ENCODE data around the gene GPC3.

Gene GPC3

DNA sequence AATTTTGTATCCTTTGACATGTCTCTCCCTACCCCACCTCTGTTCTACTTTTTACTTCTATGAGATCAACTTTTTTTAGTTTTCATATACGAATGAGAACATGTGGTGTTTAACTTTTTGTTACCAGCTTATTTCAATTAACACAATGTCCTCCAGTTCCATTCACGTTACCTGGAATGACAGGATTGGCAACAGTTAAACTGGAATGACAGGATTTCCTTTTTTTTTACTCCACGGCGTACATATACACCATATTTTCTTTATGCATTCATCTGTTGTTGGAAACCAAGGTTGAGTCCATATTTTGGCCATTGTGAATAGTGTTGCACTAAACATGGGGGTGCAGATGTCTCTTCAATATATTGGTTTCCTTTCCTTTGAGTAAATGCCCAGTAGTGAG lies 398.3 kb downstream of the GPC3 start:
- Histone ChIP-seq H3K36me3 (ENCODE audit: insufficient read depth, low read length) (no peaks in the 10 kb centered on the region), H3K4me3 (ENCODE audit: low read depth, low read length, poor library complexity, severe bottlenecking) (no peak overlapping the region), H2AFZ (ENCODE audit: low read length) (no peak overlapping the region), H3K79me2 (ENCODE audit: insufficient read depth, low read length) (no peaks in the 10 kb centered on the region), H3K27ac (ENCODE audit: low read depth, low read length, poor library complexity, severe bottlenecking) (no peak overlapping the region), H4K20me1 (ENCODE audit: insufficient read depth, low read length) (no peaks in the 10 kb centered on the region), H3K27me3 (ENCODE audit: insufficient read depth, low read length) (no peaks in the 10 kb centered on the region), H3K9me3 (ENCODE audit: low read length) (no peaks in the 10 kb centered on the region), H3F3A (ENCODE audit: insufficient read depth, low read length) (no peaks in the 10 kb centered on the region), H3K4me1 (ENCODE audit: insufficient read depth, low read length, severe bottlenecking) (no peaks in the 10 kb centered on the region), H3K4me2 (ENCODE audit: low read length) (no peak overlapping the region), H3K9me2 (ENCODE audit: low read depth, low read length) (no peaks in the 10 kb centered on the region), H3K9ac (ENCODE audit: low read length) (no peak overlapping the region)
- TF ChIP-seq EZH2 (IDR thresholded peaks at IDR 0.05; ENCODE audit: borderline replicate concordance, low read length) (no peak), CTCF (IDR thresholded peaks at IDR 0.05; ENCODE audit: low read length) (no peak)

DNA sequence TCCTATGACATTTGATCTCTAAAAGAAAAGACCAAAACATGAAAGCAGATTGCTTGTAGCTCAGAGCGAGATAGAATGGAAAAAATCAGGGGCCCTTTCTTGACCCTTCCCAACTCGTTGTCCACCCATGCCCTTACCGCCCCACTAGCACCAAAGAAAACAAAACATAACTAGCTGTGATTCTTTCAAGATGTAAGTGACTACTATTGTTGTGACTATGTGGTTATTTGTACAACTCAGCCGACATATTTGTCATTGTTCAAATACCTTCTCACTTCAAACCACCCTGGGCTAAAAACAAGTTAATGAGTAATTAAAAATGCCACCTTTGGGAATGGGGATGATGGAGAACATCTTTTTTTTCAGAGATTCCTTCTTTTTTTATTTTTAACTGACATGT lies 399.0 kb downstream of the GPC3 start:
- Histone ChIP-seq H2AFZ (ENCODE audit: low read length) (no peak overlapping the region), H3K9me3 (ENCODE audit: low read length) (no peaks in the 10 kb centered on the region), H3K79me2 (ENCODE audit: insufficient read depth, low read length) (no peaks in the 10 kb centered on the region), H3K4me1 (ENCODE audit: insufficient read depth, low read length, severe bottlenecking) (no peaks in the 10 kb centered on the region), H3K36me3 (ENCODE audit: insufficient read depth, low read length) (no peaks in the 10 kb centered on the region), H3K4me2 (ENCODE audit: low read length) (no peak overlapping the region), H4K20me1 (ENCODE audit: insufficient read depth, low read length) (no peaks in the 10 kb centered on the region), H3K4me3 (ENCODE audit: low read depth, low read length, poor library complexity, severe bottlenecking) (no peak overlapping the region), H3K9ac (ENCODE audit: low read length) (no peak overlapping the region), H3K9me2 (ENCODE audit: low read depth, low read length) (no peaks in the 10 kb centered on the region), H3F3A (ENCODE audit: insufficient read depth, low read length) (no peaks in the 10 kb centered on the region), H3K27me3 (ENCODE audit: insufficient read depth, low read length) (no peaks in the 10 kb centered on the region), H3K27ac (ENCODE audit: low read depth, low read length, poor library complexity, severe bottlenecking) (no peak overlapping the region)
- TF ChIP-seq CTCF (IDR thresholded peaks at IDR 0.05; ENCODE audit: low read length): no peak
- TF ChIP-seq EZH2 (IDR thresholded peaks at IDR 0.05; ENCODE audit: borderline replicate concordance, low read length): no peak

- no peaks in the 10 kb centered on the region for H3K79me2 ChIP-seq (ENCODE audit: insufficient read depth, low read length)
- H3K9ac ChIP-seq (ENCODE audit: low read length): no peak overlapping the region
- no peaks in the 10 kb centered on the region for H3K27me3 ChIP-seq (ENCODE audit: insufficient read depth, low read length)
- no peaks in the 10 kb centered on the region for H3K36me3 ChIP-seq (ENCODE audit: insufficient read depth, low read length)
- H3K9me3 ChIP-seq (ENCODE audit: low read length): no peaks in the 10 kb centered on the region
- H3K27ac ChIP-seq (ENCODE audit: low read depth, low read length, poor library complexity, severe bottlenecking): no peak overlapping the region
- H4K20me1 ChIP-seq (ENCODE audit: insufficient read depth, low read length): no peaks in the 10 kb centered on the region
- no peak overlapping the region for H3K4me2 ChIP-seq (ENCODE audit: low read length)
- no peaks in the 10 kb centered on the region for H3F3A ChIP-seq (ENCODE audit: insufficient read depth, low read length)
- no peak for TF ChIP-seq CTCF (IDR thresholded peaks at IDR 0.05; ENCODE audit: low read length)
- H3K4me1 ChIP-seq (ENCODE audit: insufficient read depth, low read length, severe bottlenecking): no peaks in the 10 kb centered on the region
- no peak overlapping the region for H3K4me3 ChIP-seq (ENCODE audit: low read depth, low read length, poor library complexity, severe bottlenecking)
- H3K9me2 ChIP-seq (ENCODE audit: low read depth, low read length): no peaks in the 10 kb centered on the region
- H2AFZ ChIP-seq (ENCODE audit: low read length): no peak overlapping the region
Observed at GRCh38 chrX:133583825-133584224, 401.6 kb downstream of the GPC3 start.
